ENCODE results near the gene GDF15. TPM values are rescaled to one million over a fixed set of nuclear protein-coding genes. Genes with fewer than 3 reads are reported as not detected.

GDF15 gene
- total RNA-seq, 4 donors from 2014 or later = 0.57 to 0.89 (median 0.86) TPM; not detected in 1

DNA sequence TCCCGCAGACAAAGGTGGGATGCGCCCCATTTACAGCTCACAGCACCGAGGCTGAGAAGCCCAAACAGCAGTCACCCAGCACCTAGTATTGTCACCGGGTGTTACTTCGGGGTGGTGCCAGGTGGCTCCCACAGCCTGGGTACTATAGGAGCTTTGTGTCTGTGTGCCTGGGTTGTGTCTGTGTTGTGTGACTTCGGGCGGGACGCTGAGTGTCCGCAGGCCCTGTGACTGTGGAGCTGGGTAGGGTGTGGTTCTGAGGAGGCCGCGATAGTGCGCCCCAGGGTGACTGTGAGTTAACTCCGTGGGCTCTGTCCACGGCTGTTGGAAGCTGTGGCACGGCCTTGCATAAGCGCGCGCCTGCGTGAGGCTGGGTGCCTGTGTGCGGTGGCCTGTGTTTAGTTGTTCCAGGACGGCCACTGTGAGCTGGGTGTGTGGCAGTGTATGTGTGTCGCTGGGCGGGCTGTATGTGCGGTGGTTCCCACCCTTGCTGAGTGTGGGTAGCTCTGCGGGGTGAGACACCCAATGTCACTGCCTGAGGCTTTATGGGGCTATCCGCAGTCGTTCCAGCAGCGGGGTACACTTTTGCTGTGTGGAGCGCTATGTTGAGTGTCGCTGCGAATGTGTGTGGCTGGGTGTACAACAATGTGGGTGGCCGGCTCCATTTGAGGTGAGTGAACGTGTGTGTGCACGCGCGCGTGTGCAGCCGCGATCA, 32.7 kb downstream of the GDF15 start:
- no peaks in the 10 kb centered on the region for H3K27me3 ChIP-seq
- H3K27ac ChIP-seq = peak overlapping the region; percentile 81
- peaks cover 86% of the 10 kb centered on the region for H3K4me1 ChIP-seq
- no peaks in the 10 kb centered on the region for H3K9me3 ChIP-seq
- H3K4me3 ChIP-seq = peak overlapping the region; percentile 68
- TF ChIP-seq EP300 (IDR thresholded peaks at IDR 0.05) = no peak
- TF ChIP-seq POLR2A (IDR thresholded peaks at IDR 0.05) = no peak
- TF ChIP-seq CTCF (IDR thresholded peaks at IDR 0.05) = no peak
- no peak for TF ChIP-seq POLR2AphosphoS5 (IDR thresholded peaks at IDR 0.05)
- 6% methylated on average over 26 of the region's 39 CpGs for WGBS
- no peaks in the 10 kb centered on the region for H3K36me3 ChIP-seq
- DNase-seq (ENCODE audit: low spot score in 2 of 2) = peak in 1 of 2 donors; percentile 81

DNA sequence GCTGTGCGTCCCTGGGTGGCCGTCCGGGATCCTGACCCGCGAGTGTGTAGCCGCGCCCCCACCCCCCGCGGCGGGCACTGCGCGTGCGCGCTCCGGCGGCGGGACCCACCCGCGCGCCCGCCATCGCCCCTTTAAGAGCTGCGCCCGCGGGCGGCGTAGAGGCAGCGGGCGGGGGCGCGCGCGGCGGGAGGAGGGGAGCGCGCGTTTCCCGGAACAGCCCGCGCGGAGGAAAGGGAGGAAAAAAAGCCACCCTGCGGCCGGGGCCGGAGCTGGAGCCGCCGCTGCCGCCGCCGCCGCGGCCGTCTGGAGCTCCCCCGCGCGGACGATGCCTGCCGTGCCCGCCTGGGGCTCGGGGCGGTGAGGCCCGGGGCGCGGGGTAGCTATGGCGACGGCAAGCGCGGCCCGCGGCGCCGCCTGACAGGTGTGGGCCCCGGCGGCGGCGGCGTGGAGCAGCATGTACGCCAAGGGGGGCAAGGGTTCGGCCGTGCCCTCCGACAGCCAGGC, 33.3 kb downstream of the GDF15 start, which contains the start of gene SSBP4:
SSBP4 (plus strand) TSS at position 204 of the 504 bp plus-strand sequence; CDS start at position 455, 251 bp downstream.
- no peaks in the 10 kb centered on the region for H3K36me3 ChIP-seq
- H3K4me3 ChIP-seq = peak within 1 kb of the TSS; percentile 68
- H3K9me3 ChIP-seq = no peaks in the 10 kb centered on the region
- peak within 1 kb of the TSS; percentile 81 for H3K27ac ChIP-seq
- no peaks in the 10 kb centered on the region for H3K27me3 ChIP-seq
- H3K4me1 ChIP-seq = peaks cover 90% of the 10 kb centered on the region
- 0% methylated on average over 1 of the region's 80 CpGs for WGBS
- TF ChIP-seq POLR2AphosphoS5 (IDR thresholded peaks at IDR 0.05) (no peak), POLR2A (IDR thresholded peaks at IDR 0.05) (peak in 1 of 2 donors; percentile 35), CTCF (IDR thresholded peaks at IDR 0.05) (peak; percentile 32 to 42)
- peak in 1 of 2 donors; percentile 79 for DNase-seq (ENCODE audit: low spot score in 2 of 2)

GRCh38 chr19:18419699-18420460, 33.9 kb downstream of the GDF15 start:
- no peaks in the 10 kb centered on the region for H3K27me3 ChIP-seq
- peaks cover 89% of the 10 kb centered on the region for H3K4me1 ChIP-seq
- H3K9me3 ChIP-seq = no peaks in the 10 kb centered on the region
- DNase-seq (ENCODE audit: low spot score in 2 of 2) = peak in 1 of 2 donors; percentile 85
- H3K27ac ChIP-seq = peak overlapping the region; percentile 81
- no peak for TF ChIP-seq CTCF (IDR thresholded peaks at IDR 0.05)
- TF ChIP-seq EP300 (IDR thresholded peaks at IDR 0.05) = no peak
- TF ChIP-seq POLR2AphosphoS5 (IDR thresholded peaks at IDR 0.05) = no peak
- TF ChIP-seq POLR2A (IDR thresholded peaks at IDR 0.05) = no peak
- under 1% methylated on average over 28 of the region's 97 CpGs for WGBS
- peak overlapping the region; percentile 68 for H3K4me3 ChIP-seq
- H3K36me3 ChIP-seq = no peaks in the 10 kb centered on the region

GRCh38 chr19:18420930-18421329, 35.0 kb downstream of the GDF15 start:
- Histone ChIP-seq H3K27me3 (no peaks in the 10 kb centered on the region), H3K36me3 (no peaks in the 10 kb centered on the region), H3K9me3 (no peaks in the 10 kb centered on the region), H3K4me3 (peak overlapping the region; percentile 68), H3K27ac (no peak overlapping the region), H3K4me1 (peaks cover 89% of the 10 kb centered on the region)
- no peak for DNase-seq (ENCODE audit: low spot score in 2 of 2)
- TF ChIP-seq EP300 (IDR thresholded peaks at IDR 0.05) (no peak), POLR2AphosphoS5 (IDR thresholded peaks at IDR 0.05) (no peak), CTCF (IDR thresholded peaks at IDR 0.05) (no peak), POLR2A (IDR thresholded peaks at IDR 0.05) (no peak)
- WGBS = 31% methylated on average over 2 of the region's 2 CpGs
